Progenitor cell of endocrine pancreas (in vitro differentiated cells): ENCODE measurements around the gene RNF114. TPM values are rescaled to one million over a fixed set of nuclear protein-coding genes. Genes with fewer than 3 reads are reported as not detected.

Experiments
- DNase-seq: peaks from one replicate; pipeline ENCODE4 v3.0.0; 2021; ENCODE audit warnings: low spot score; ENCODE audit not compliant: unreplicated experiment
- H3K27ac Mint-ChIP-seq: 2 replicates; pipeline ENCODE4 v1.8.0; 2021; ENCODE audit warnings: mild to moderate bottlenecking, moderate library complexity, mixed read lengths
- H3K27me3 Mint-ChIP-seq: 2 replicates; pipeline ENCODE4 v1.8.0; 2021; ENCODE audit warnings: mixed read lengths
- H3K36me3 Mint-ChIP-seq: 2 replicates; pipeline ENCODE4 v1.8.0; 2022; ENCODE audit warnings: mixed read lengths; ENCODE audit not compliant: insufficient read depth
- H3K4me1 Mint-ChIP-seq: 2 replicates; pipeline ENCODE4 v1.8.0; 2021; ENCODE audit warnings: low read depth, mixed read lengths
- H3K4me3 Mint-ChIP-seq: 2 replicates; pipeline ENCODE4 v1.8.0; 2021; ENCODE audit warnings: low read depth, mild to moderate bottlenecking, moderate library complexity, mixed read lengths
- H3K9me3 Mint-ChIP-seq: 2 replicates; pipeline ENCODE4 v1.8.0; 2021; ENCODE audit warnings: low read depth, mixed read lengths
- total RNA-seq: library from RNA; stranded (reverse); gene quantifications from 2 replicates; pipeline ENCODE4 v1.2.1, GENCODE V29; 2021
- TF ChIP-seq, protein P1 (sequence below): fragments of 200-600 bp; sonication (generic); IDR thresholded peaks from one replicate; pipeline ENCODE4 v1.5.0; 2021; ENCODE audit warnings: antibody characterized with exemption, mild to moderate bottlenecking; ENCODE audit not compliant: unreplicated experiment

Gene RNF114
- total RNA-seq, 1 donor from 2014 or later = 56.6 TPM

- H3K9me3 Mint-ChIP-seq = no peaks in the 10 kb centered on the region
- TF ChIP-seq, protein P1, sequence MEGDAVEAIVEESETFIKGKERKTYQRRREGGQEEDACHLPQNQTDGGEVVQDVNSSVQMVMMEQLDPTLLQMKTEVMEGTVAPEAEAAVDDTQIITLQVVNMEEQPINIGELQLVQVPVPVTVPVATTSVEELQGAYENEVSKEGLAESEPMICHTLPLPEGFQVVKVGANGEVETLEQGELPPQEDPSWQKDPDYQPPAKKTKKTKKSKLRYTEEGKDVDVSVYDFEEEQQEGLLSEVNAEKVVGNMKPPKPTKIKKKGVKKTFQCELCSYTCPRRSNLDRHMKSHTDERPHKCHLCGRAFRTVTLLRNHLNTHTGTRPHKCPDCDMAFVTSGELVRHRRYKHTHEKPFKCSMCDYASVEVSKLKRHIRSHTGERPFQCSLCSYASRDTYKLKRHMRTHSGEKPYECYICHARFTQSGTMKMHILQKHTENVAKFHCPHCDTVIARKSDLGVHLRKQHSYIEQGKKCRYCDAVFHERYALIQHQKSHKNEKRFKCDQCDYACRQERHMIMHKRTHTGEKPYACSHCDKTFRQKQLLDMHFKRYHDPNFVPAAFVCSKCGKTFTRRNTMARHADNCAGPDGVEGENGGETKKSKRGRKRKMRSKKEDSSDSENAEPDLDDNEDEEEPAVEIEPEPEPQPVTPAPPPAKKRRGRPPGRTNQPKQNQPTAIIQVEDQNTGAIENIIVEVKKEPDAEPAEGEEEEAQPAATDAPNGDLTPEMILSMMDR = no peak
- no peak overlapping the region for H3K4me3 Mint-ChIP-seq
- no peak for DNase-seq
- H3K4me1 Mint-ChIP-seq = no peaks in the 10 kb centered on the region
- H3K27me3 Mint-ChIP-seq = no peaks in the 10 kb centered on the region
- H3K36me3 Mint-ChIP-seq = peaks cover 2% of the 10 kb centered on the region
- H3K27ac Mint-ChIP-seq = no peak overlapping the region
Observed at GRCh38 chr20:49899541-49900383, 36.4 kb upstream of the RNF114 start.

DNA sequence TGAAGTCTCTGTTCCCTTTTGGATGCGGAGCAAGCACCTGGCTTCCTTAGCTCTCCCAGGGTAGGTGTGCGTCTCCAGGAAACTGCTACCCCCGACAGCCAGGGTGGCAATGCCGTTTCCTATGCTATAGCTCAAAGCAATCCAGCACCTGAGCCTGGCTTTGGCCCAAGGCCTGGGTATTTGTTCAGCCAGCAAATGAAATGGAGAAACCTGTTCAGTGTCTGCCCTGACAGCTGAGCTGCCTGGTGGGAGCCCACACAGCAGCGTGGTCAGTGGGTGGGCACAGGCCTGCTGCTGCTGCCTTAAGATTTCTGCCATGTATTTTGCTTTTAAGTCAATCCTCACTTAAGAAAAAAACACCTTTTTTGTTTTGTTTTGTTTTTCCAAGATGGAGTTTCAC lies 34.6 kb upstream of the RNF114 start:
- no peak overlapping the region for H3K27ac Mint-ChIP-seq
- no peak for DNase-seq
- H3K4me1 Mint-ChIP-seq = no peaks in the 10 kb centered on the region
- no peaks in the 10 kb centered on the region for H3K9me3 Mint-ChIP-seq
- peaks cover 10% of the 10 kb centered on the region for H3K36me3 Mint-ChIP-seq
- no peaks in the 10 kb centered on the region for H3K27me3 Mint-ChIP-seq
- TF ChIP-seq, protein P1 = no peak
- no peak overlapping the region for H3K4me3 Mint-ChIP-seq

- no peak for DNase-seq
Observed at GRCh38 chr20:49904440-49905214, 31.6 kb upstream of the RNF114 start.

GRCh38 chr20:49905415-49906091 lies 30.6 kb upstream of the RNF114 start:
- no peak for DNase-seq
- Mint-ChIP-seq H3K27ac (peak overlapping the region; percentile 31), H3K36me3 (peaks cover 10% of the 10 kb centered on the region), H3K4me3 (no peak overlapping the region), H3K27me3 (no peaks in the 10 kb centered on the region), H3K9me3 (no peaks in the 10 kb centered on the region), H3K4me1 (peaks cover 2% of the 10 kb centered on the region)
- TF ChIP-seq, protein P1 = no peak

More at GRCh38 chr20:49904440-49905214, 31.6 kb upstream of the RNF114 start:
- no peaks in the 10 kb centered on the region for H3K27me3 Mint-ChIP-seq
- H3K4me3 Mint-ChIP-seq = no peak overlapping the region
- H3K9me3 Mint-ChIP-seq = no peaks in the 10 kb centered on the region
- H3K4me1 Mint-ChIP-seq = peaks cover 1% of the 10 kb centered on the region
- H3K27ac Mint-ChIP-seq = no peak overlapping the region
- TF ChIP-seq, protein P1 = no peak
- H3K36me3 Mint-ChIP-seq = peaks cover 10% of the 10 kb centered on the region

DNA sequence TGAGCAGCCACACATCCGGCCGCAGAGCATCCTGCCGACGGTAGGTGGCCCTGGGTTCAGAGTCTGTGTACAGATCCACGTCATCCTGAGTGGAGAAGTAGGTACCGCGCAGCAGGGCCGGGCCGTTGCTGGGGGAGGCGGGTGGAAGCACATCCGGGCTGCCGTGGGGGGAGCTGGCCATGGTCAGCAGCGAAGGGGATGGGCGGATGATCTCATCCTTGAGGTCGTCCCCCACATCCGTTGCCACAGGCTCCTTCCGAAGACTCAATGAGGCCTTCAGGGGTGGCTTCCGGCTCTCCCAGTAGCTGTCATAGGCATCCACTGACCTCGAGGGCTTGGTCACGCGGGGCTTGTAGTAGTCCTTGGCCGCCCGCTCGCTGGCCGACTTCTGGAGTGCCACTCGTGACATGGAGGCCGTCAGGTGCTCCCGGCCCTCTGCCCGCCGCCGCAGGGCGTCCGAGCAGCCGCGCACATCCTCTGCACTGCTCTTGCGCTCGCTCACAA lies 30.0 kb upstream of the RNF114 start:
- peaks cover 2% of the 10 kb centered on the region for H3K4me1 Mint-ChIP-seq
- TF ChIP-seq, protein P1 = no peak
- no peaks in the 10 kb centered on the region for H3K9me3 Mint-ChIP-seq
- no peaks in the 10 kb centered on the region for H3K27me3 Mint-ChIP-seq
- peaks cover 10% of the 10 kb centered on the region for H3K36me3 Mint-ChIP-seq
- DNase-seq = no peak
- H3K4me3 Mint-ChIP-seq = no peak overlapping the region
- H3K27ac Mint-ChIP-seq = no peak overlapping the region
